Endothelial cell of umbilical vein (primary cell): ENCODE measurements around the gene SYT7. TPM values are rescaled to one million over a fixed set of nuclear protein-coding genes. Genes with fewer than 3 reads are reported as not detected.

Experiments used
- BruUV-seq: library from RNA; stranded (reverse); fragments of 400-500 nt; replicated peaks from 2 replicates; lab custom pipeline; 2021; lab: Mats Ljungman, UMichigan
- CTCF ChIA-PET: fragments of 300-600, 350-600 bp; sonication (Branson Sonifier 250); formaldehyde crosslinking; loops from one replicate; lab custom pipeline; 2021; ENCODE audit warnings: antibody characterized with exemption, inconsistent platforms; lab: Charles Lee
- POLR2A ChIA-PET: fragments of 300-600, 350-600 bp; sonication (Branson Sonifier 250); formaldehyde crosslinking; loops from one replicate; lab custom pipeline; 2021; ENCODE audit warnings: antibody characterized with exemption, inconsistent platforms; lab: Charles Lee
- DNase-seq: peaks from one replicate; pipeline ENCODE4 v3.0.0-alpha.2; 2011; ENCODE audit warnings: low read depth, low spot score
- FAIRE-seq: peaks from 2 replicates; lab custom pipeline; 2011; peaks lifted over from hg19 to GRCh38; lab: Jason Lieb, UNC
- H2AFZ ChIP-seq: 2 replicates; pipeline ENCODE4 v1.6.0; 2012; ENCODE audit warnings: low read depth, low read length, control low read depth, inconsistent platforms
- H3K27ac ChIP-seq: 2 replicates; pipeline ENCODE4 v1.5.1; 2011; ENCODE audit warnings: low read depth, mild to moderate bottlenecking, control low read depth, low read length, moderate library complexity; ENCODE audit not compliant: insufficient read depth
- H3K27me3 ChIP-seq, 2 experiments: 2 replicates each; pipeline versions ENCODE4 v1.6.0 to v1.6.1; 2011; ENCODE audit warnings: low read length in 2 of 2, mixed read lengths in 1 of 2; ENCODE audit not compliant: control insufficient read depth in 2 of 2, insufficient read depth in 2 of 2
- H3K36me3 ChIP-seq, 2 experiments: 2 replicates in 1 of 2; 3 replicates in 1 of 2; pipeline ENCODE4 v1.5.1; 2011; ENCODE audit warnings: low read length in 2 of 2, mild to moderate bottlenecking in 1 of 2, moderate library complexity in 1 of 2; ENCODE audit not compliant: control insufficient read depth in 2 of 2, insufficient read depth in 2 of 2; ENCODE audit errors: extremely low read depth in 1 of 2
- H3K4me1 ChIP-seq: 3 replicates; pipeline ENCODE4 v1.5.1; 2011; ENCODE audit warnings: mild to moderate bottlenecking, low read length; ENCODE audit not compliant: control insufficient read depth, insufficient read depth; ENCODE audit errors: extremely low read depth
- H3K4me2 ChIP-seq: 2 replicates; pipeline ENCODE4 v1.6.1; 2011; ENCODE audit warnings: low read length, control low read depth, mixed read lengths; ENCODE audit not compliant: insufficient read depth
- H3K4me3 ChIP-seq, 3 experiments: fragments of 200-600 bp in 1 of 3; sonication (generic), shearing (Covaris generic) in 1 of 3; replicated peaks in 1 of 3; 2 replicates each; pipeline ENCODE4 v1.5.1; 2011 to 2016; ENCODE audit warnings: control low read depth in 3 of 3, low read length in 3 of 3, mild to moderate bottlenecking in 2 of 3, inconsistent platforms in 1 of 3, low read depth in 1 of 3, moderate library complexity in 1 of 3; ENCODE audit not compliant: insufficient read depth in 1 of 3
- H3K79me2 ChIP-seq: 2 replicates; pipeline ENCODE4 v1.6.0; 2012; ENCODE audit warnings: low read length, inconsistent platforms; ENCODE audit not compliant: control insufficient read depth, insufficient read depth
- H3K9ac ChIP-seq: replicated peaks from 2 replicates; pipeline ENCODE3; 2011; ENCODE audit warnings: low read length, control low read depth; ENCODE audit not compliant: insufficient read depth; ENCODE audit errors: extremely low read depth
- H3K9me1 ChIP-seq: replicated peaks from 3 replicates; pipeline ENCODE4 v1.6.0; 2011; ENCODE audit warnings: mild to moderate bottlenecking, low read length; ENCODE audit not compliant: control insufficient read depth, insufficient read depth; ENCODE audit errors: extremely low read depth
- H3K9me3 ChIP-seq: replicated peaks from 2 replicates; pipeline ENCODE4 v1.5.1; 2012; ENCODE audit warnings: low read length, inconsistent platforms; ENCODE audit not compliant: control insufficient read depth, insufficient read depth
- H4K20me1 ChIP-seq: replicated peaks from 2 replicates; pipeline ENCODE3; 2011; ENCODE audit warnings: mild to moderate bottlenecking, low read length; ENCODE audit not compliant: control insufficient read depth, insufficient read depth; ENCODE audit errors: extremely low read depth
- EZH2 ChIP-seq: IDR thresholded peaks from 2 replicates; pipeline ENCODE4 v1.6.1; 2012; ENCODE audit warnings: borderline replicate concordance, low read depth, mild to moderate bottlenecking, moderate library complexity, low read length, inconsistent platforms; ENCODE audit not compliant: severe bottlenecking
- FOS ChIP-seq: IDR thresholded peaks from 2 replicates; pipeline ENCODE4 v1.6.1; 2011; ENCODE audit warnings: mild to moderate bottlenecking, low read length, moderate library complexity, borderline replicate concordance; ENCODE audit not compliant: insufficient read depth
- GATA2 ChIP-seq: IDR thresholded peaks from 2 replicates; pipeline ENCODE4 v1.7.0; 2011; ENCODE audit warnings: low read depth, mild to moderate bottlenecking, moderate library complexity, mixed read lengths, low read length; ENCODE audit not compliant: insufficient read length, insufficient read depth
- JUN ChIP-seq: IDR thresholded peaks from 2 replicates; pipeline ENCODE4 v1.6.1; 2011; ENCODE audit warnings: borderline replicate concordance, low read depth; ENCODE audit not compliant: insufficient read length, insufficient read depth
- MYC ChIP-seq: IDR thresholded peaks from one replicate; pipeline ENCODE4 v1.6.1; 2011; ENCODE audit warnings: mild to moderate bottlenecking, low read depth, low read length
- POLR2A ChIP-seq: IDR thresholded peaks from 2 replicates; pipeline ENCODE4 v1.6.1; 2012; ENCODE audit warnings: low read depth, mild to moderate bottlenecking, control low read depth, low read length
- POLR2AphosphoS5 ChIP-seq: IDR thresholded peaks from 2 replicates; pipeline ENCODE4 v1.6.1; 2012; ENCODE audit warnings: low read depth, mild to moderate bottlenecking, control low read depth, low read length, moderate library complexity; ENCODE audit not compliant: insufficient read depth
- dilution Hi-C: fragments of 300-500 bp; cut with MboI; formaldehyde crosslinking; loops from one replicate; pipeline ENCODE4 v1.15.0; 2019; ENCODE audit warnings: low sequenced_read_pairs; ENCODE audit not compliant: extremely low pct_ligation_motif_present
- intact Hi-C: fragments of 100-400 bp; cut with micrococcal nuclease; formaldehyde crosslinking; loops from one replicate; pipeline ENCODE4 v1.10.0; 2022
- polyA plus RNA-seq, 4 experiments: library from polyadenylated mRNA; depleted of rRNA in 3 of 4; stranded (reverse) in 3 of 4; unstranded in 1 of 4; fragments of >200 nt; gene quantifications; 2 replicates each; pipeline versions ENCODE4 v1.2.1 to v1.2.3, GENCODE V29; 2011 to 2012; ENCODE audit warnings: missing spikeins in 1 of 4
- total RNA-seq: library from RNA; stranded (reverse); gene quantifications from 2 replicates; pipeline ENCODE4 v1.2.3, GENCODE V29; 2021
- TF ChIP-seq, protein P1 (sequence below), 2 donors: IDR thresholded peaks; 1 replicate in 1 of 2; 2 replicates in 1 of 2; pipeline ENCODE4 v1.5.1; 2011; ENCODE audit warnings: low read length in 2 of 2, mild to moderate bottlenecking in 2 of 2, moderate library complexity in 2 of 2, control low read depth in 1 of 2, inconsistent platforms in 1 of 2, low read depth in 1 of 2; ENCODE audit not compliant: insufficient read depth in 1 of 2; ENCODE audit errors: extremely low read depth in 1 of 2
- TF ChIP-seq, protein P2 (sequence below): IDR thresholded peaks from 2 replicates; pipeline ENCODE4 v1.6.1; 2011; ENCODE audit not compliant: insufficient read depth, insufficient read length

The SYT7 gene
- total and polyA plus RNA-seq, 2 donors (not counting 3 experiments of a cell fraction or from before 2014, with no cell fraction given): 0.08 to 0.55 TPM

DNA sequence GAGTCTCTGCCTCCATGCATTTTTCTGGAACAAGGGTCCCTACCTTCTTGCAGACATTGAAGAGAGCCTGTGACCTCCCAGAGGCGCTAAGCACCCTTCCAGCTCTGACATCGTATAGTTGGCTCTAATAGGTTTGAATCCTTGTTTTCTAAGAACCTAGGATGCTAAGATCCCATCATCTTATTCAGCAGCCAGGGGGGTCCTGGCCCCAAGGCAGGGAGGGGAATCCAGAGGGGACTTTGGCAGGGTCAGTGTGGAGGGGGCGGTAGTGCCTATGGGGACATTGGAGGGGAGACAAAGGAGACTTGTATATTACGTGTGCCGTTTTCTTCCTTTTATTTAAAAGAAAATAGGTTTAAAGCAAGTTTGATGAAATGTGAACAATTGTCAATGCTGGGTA, 75.8 kb downstream of the SYT7 start:
- ChIA-PET CTCF (interaction anchor here (1.0 to 1.5 kb wide), 3 partner anchors 9 to 28 kb away, joined by 3 to 9 read pairs (median 6); no protein-coding TSS in a partner anchor), POLR2A (no interaction called here)
- intact Hi-C loops (no loop called here), dilution Hi-C loops (no loop called here)
- H3K9ac ChIP-seq: no peak overlapping the region
- no peaks in the 10 kb centered on the region for H3K9me3 ChIP-seq
- FAIRE-seq (no peak), DNase-seq (no peak)
- TF ChIP-seq FOS (no peak), GATA2 (no peak), POLR2A (no peak), JUN (no peak), EZH2 (no peak), MYC (no peak), POLR2AphosphoS5 (no peak)
- TF ChIP-seq, protein P1, sequence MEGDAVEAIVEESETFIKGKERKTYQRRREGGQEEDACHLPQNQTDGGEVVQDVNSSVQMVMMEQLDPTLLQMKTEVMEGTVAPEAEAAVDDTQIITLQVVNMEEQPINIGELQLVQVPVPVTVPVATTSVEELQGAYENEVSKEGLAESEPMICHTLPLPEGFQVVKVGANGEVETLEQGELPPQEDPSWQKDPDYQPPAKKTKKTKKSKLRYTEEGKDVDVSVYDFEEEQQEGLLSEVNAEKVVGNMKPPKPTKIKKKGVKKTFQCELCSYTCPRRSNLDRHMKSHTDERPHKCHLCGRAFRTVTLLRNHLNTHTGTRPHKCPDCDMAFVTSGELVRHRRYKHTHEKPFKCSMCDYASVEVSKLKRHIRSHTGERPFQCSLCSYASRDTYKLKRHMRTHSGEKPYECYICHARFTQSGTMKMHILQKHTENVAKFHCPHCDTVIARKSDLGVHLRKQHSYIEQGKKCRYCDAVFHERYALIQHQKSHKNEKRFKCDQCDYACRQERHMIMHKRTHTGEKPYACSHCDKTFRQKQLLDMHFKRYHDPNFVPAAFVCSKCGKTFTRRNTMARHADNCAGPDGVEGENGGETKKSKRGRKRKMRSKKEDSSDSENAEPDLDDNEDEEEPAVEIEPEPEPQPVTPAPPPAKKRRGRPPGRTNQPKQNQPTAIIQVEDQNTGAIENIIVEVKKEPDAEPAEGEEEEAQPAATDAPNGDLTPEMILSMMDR (IDR thresholded peaks at IDR 0.05; ENCODE audit: extremely low read depth in 1 of 2, insufficient read depth in 1 of 2, low read depth in 1 of 2, low read length in 2 of 2): no peak
- TF ChIP-seq, protein P2, sequence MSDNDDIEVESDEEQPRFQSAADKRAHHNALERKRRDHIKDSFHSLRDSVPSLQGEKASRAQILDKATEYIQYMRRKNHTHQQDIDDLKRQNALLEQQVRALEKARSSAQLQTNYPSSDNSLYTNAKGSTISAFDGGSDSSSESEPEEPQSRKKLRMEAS: no peak
- H3K4me3 ChIP-seq: no peak overlapping the region
- H3K27ac ChIP-seq: no peak overlapping the region
- no peaks in the 10 kb centered on the region for H3K9me1 ChIP-seq
- H3K36me3 ChIP-seq: no peaks in the 10 kb centered on the region
- H3K4me2 ChIP-seq: no peak overlapping the region
- BruUV-seq: no TSS peak
- no peaks in the 10 kb centered on the region for H3K79me2 ChIP-seq
- H3K27me3 ChIP-seq: peaks cover 26 to 37% of the 10 kb centered on the region in 2 experiments
- no peaks in the 10 kb centered on the region for H4K20me1 ChIP-seq
- no peaks in the 10 kb centered on the region for H3K4me1 ChIP-seq
- no peak overlapping the region for H2AFZ ChIP-seq
